PC-3 (cell line): ENCODE results near the gene GDNF. TPM values are rescaled to one million over a fixed set of nuclear protein-coding genes. Genes with fewer than 3 reads are reported as not detected.

Experiments used
- ATAC-seq: fragments of 200-7000 bp; cut with Tn5 transposase; 2 replicates; pipeline ENCODE4 v1.9.1; 2020; ENCODE audit warnings: mild to moderate bottlenecking, moderate library complexity
- BruUV-seq: library from RNA; stranded (reverse); fragments of 400-500 nt; replicated peaks from 2 replicates; lab custom pipeline; 2021; lab: Mats Ljungman, UMichigan
- CTCF ChIA-PET: fragments of 300-600 bp; sonication (Branson Sonifier 250); formaldehyde crosslinking; loops from one replicate; lab custom pipeline; 2022; ENCODE audit warnings: antibody characterized with exemption; lab: Charles Lee
- POLR2A ChIA-PET: fragments of 300-600 bp; sonication (Branson Sonifier 250); formaldehyde crosslinking; loops from one replicate; lab custom pipeline; 2022; ENCODE audit warnings: antibody characterized with exemption; ENCODE audit not compliant: unreplicated experiment; lab: Charles Lee
- DNase-seq: peaks from one replicate; pipeline ENCODE4 v3.0.0-alpha.2; 2015
- H2AFZ ChIP-seq: fragments of 300-600 bp; sonication (generic); 2 replicates; pipeline ENCODE4 v1.6.0; 2016; ENCODE audit warnings: antibody characterized with exemption, low read length
- H3F3A ChIP-seq: fragments of 300-600 bp; sonication (generic); one replicate; pipeline ENCODE4 v1.6.0; 2017; ENCODE audit warnings: antibody characterized with exemption, low read length, control low read depth, mild to moderate bottlenecking; ENCODE audit not compliant: unreplicated experiment
- H3K27ac ChIP-seq: fragments of 300-600 bp; sonication (generic); 2 replicates; pipeline ENCODE4 v1.5.1; 2016; ENCODE audit warnings: mild to moderate bottlenecking, low read length
- H3K27me3 ChIP-seq: fragments of 300-600 bp; sonication (generic); 2 replicates; pipeline ENCODE4 v1.6.1; 2016; ENCODE audit warnings: low read length, mixed read lengths
- H3K36me3 ChIP-seq: fragments of 300-600 bp; sonication (generic); 2 replicates; pipeline ENCODE4 v1.6.1; 2016; ENCODE audit warnings: low read depth, mixed run types, low read length, mixed read lengths
- H3K4me1 ChIP-seq: fragments of 300-600 bp; sonication (generic); 2 replicates; pipeline ENCODE4 v1.5.1; 2016; ENCODE audit warnings: low read length; ENCODE audit not compliant: insufficient read depth
- H3K4me2 ChIP-seq: fragments of 300-600 bp; sonication (generic); 2 replicates; pipeline ENCODE4 v1.6.0; 2016; ENCODE audit warnings: low read length
- H3K4me3 ChIP-seq: fragments of 300-600 bp; sonication (generic); 2 replicates; pipeline ENCODE4 v1.5.1; 2016; ENCODE audit warnings: mild to moderate bottlenecking, low read length, mixed read lengths
- H3K79me2 ChIP-seq: fragments of 300-600 bp; sonication (generic); 2 replicates; pipeline ENCODE4 v1.6.1; 2017; ENCODE audit warnings: low read length, mixed read lengths
- H3K9ac ChIP-seq: fragments of 300-600 bp; sonication (generic); 2 replicates; pipeline ENCODE4 v1.6.0; 2016; ENCODE audit warnings: mild to moderate bottlenecking, low read length
- H3K9me2 ChIP-seq: fragments of 300-600 bp; sonication (generic); replicated peaks from 2 replicates; pipeline ENCODE4 v1.6.1; 2016; ENCODE audit warnings: mixed run types, low read length, mixed read lengths
- H3K9me3 ChIP-seq: fragments of 300-600 bp; sonication (generic); 2 replicates; pipeline ENCODE4 v1.6.1; 2016; ENCODE audit warnings: low read length, mixed read lengths
- H4K20me1 ChIP-seq: fragments of 300-600 bp; sonication (generic); 2 replicates; pipeline ENCODE4 v1.6.1; 2016; ENCODE audit warnings: low read length, mixed read lengths
- EZH2 ChIP-seq: fragments of 300-600 bp; sonication (generic); IDR thresholded peaks from one replicate; pipeline ENCODE4 v1.6.1; 2017; ENCODE audit warnings: antibody characterized with exemption, mild to moderate bottlenecking, low read length; ENCODE audit not compliant: unreplicated experiment
- EZH2phosphoT487 ChIP-seq: fragments of 300-600 bp; sonication (generic); IDR thresholded peaks from 2 replicates; pipeline ENCODE4 v1.6.1; 2018; ENCODE audit warnings: mild to moderate bottlenecking, antibody characterized with exemption, low read length, borderline replicate concordance
- intact Hi-C: fragments of 100-400 bp; cut with micrococcal nuclease; formaldehyde crosslinking; loops from 2 replicates; pipeline ENCODE4 v1.9.0; 2023
- total RNA-seq: library from RNA; depleted of rRNA; stranded (reverse); fragments of >200 nt; gene quantifications from 2 replicates; pipeline ENCODE4 v1.2.3, GENCODE V29; 2014
- TF ChIP-seq, protein P1 (sequence below): fragments of 300-600 bp; sonication (generic); conservative IDR thresholded peaks from 2 replicates; pipeline ENCODE4 v1.5.1; 2017; ENCODE audit warnings: antibody characterized with exemption, low read depth, mild to moderate bottlenecking, low read length

The GDNF gene
- total RNA-seq, 1 experiment from 2014 or later: not detected

DNA sequence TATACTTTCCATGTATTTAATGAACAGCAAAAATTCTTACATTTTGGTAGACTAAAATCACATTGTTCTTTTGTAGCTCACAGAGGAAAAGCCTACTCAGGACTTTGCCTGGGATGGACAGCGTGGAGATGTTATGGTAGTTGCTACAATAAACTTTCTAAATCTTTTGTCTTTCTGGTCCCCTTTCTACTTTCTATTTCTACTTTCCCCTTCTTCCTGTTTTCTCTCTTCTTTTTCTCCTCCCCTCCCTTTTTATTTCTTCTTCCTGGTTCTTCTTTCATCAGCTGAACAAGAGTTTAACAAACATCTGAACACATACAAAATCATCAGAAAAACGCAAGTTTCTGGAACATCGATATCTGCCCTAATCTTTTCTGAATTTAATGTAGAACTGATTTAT is 15.6 kb upstream of the GDNF start:
- ATAC-seq: no peak
- Histone ChIP-seq H3K4me3 (no peak overlapping the region), H3K4me2 (no peak overlapping the region), H3K9me3 (no peaks in the 10 kb centered on the region), H3K27me3 (peaks cover 29% of the 10 kb centered on the region; the same call in 1 of the 2 replicates), H3K9me2 (no peaks in the 10 kb centered on the region), H3K27ac (no peak overlapping the region), H3K4me1 (no peaks in the 10 kb centered on the region), H3K79me2 (no peaks in the 10 kb centered on the region), H3K36me3 (no peaks in the 10 kb centered on the region), H3F3A (no peaks in the 10 kb centered on the region), H3K9ac (no peak overlapping the region), H2AFZ (no peak overlapping the region), H4K20me1 (no peaks in the 10 kb centered on the region)
- intact Hi-C loops: no loop called here
- no peak for DNase-seq
- POLR2A ChIA-PET: no interaction called here
- no peak for TF ChIP-seq EZH2phosphoT487
- TF ChIP-seq, protein P1, sequence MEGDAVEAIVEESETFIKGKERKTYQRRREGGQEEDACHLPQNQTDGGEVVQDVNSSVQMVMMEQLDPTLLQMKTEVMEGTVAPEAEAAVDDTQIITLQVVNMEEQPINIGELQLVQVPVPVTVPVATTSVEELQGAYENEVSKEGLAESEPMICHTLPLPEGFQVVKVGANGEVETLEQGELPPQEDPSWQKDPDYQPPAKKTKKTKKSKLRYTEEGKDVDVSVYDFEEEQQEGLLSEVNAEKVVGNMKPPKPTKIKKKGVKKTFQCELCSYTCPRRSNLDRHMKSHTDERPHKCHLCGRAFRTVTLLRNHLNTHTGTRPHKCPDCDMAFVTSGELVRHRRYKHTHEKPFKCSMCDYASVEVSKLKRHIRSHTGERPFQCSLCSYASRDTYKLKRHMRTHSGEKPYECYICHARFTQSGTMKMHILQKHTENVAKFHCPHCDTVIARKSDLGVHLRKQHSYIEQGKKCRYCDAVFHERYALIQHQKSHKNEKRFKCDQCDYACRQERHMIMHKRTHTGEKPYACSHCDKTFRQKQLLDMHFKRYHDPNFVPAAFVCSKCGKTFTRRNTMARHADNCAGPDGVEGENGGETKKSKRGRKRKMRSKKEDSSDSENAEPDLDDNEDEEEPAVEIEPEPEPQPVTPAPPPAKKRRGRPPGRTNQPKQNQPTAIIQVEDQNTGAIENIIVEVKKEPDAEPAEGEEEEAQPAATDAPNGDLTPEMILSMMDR: no peak
- TF ChIP-seq EZH2: no peak
- CTCF ChIA-PET: no interaction called here
- no TSS peak for BruUV-seq

DNA sequence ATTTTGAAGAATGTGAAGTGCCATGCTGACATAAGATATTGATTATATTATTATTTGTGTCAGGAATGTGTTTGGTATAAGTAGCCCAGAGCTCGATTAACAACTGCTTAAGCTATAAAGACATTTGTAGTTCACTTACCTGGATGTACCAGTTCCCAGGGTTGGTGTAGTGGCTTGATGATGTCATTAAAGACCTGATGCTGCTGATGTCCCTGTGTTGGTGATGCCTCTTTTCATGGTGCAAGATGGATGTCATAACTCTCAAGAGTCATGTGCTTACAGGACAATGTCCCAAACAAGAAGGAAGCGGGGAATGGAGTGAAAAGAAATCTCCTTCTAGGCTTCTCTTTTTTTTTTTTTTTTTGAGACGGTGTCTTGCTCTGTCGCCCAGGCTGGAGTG is 11.5 kb upstream of the GDNF start:
- Histone ChIP-seq H3K36me3 (no peaks in the 10 kb centered on the region), H2AFZ (no peak overlapping the region), H4K20me1 (no peaks in the 10 kb centered on the region), H3K4me1 (no peaks in the 10 kb centered on the region), H3K4me3 (no peak overlapping the region), H3K27ac (no peak overlapping the region), H3F3A (no peaks in the 10 kb centered on the region), H3K4me2 (no peak overlapping the region), H3K79me2 (no peaks in the 10 kb centered on the region), H3K9me2 (no peaks in the 10 kb centered on the region), H3K9ac (no peak overlapping the region), H3K27me3 (peaks cover 36% of the 10 kb centered on the region), H3K9me3 (no peaks in the 10 kb centered on the region)
- DNase-seq (no peak), ATAC-seq (no peak)
- BruUV-seq: no TSS peak
- ChIA-PET POLR2A (no interaction called here), CTCF (no interaction called here)
- TF ChIP-seq EZH2phosphoT487: no peak
- TF ChIP-seq, protein P1: no peak
- TF ChIP-seq EZH2: no peak
- intact Hi-C loops: no loop called here

DNA sequence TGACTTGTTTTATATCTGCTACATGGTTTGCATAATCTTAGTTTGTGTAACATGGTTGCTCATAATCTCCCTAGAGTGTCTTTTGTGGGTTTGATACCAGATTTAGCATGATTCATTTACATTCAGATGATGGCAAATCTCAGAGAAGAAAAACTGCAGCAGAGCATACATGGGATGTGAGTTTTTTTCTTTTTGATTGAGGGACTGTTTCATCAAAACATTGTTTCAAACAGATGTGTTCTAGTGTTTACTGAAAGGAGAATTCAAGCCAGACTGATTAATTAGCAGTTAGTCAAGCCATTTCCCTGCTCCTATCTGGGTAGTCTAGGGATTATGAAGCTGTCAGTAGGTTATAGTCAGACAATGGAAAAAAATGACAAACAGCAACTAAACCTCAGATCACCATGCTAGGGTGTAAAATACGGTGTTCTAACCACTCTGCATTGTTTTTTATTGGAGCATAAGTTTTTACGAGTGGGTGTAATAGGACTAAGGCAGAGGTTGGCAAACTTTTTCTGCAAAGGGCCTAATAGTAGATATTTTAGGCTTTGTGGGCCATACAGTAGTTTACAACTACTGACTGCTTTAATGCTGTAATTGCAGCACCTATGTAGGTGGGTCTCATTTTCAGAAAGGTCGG is 10.5 kb upstream of the GDNF start:
- intact Hi-C loops: no loop called here
- Histone ChIP-seq H3K27ac (no peak overlapping the region), H3K9me2 (no peaks in the 10 kb centered on the region), H4K20me1 (no peaks in the 10 kb centered on the region), H3K4me1 (no peaks in the 10 kb centered on the region), H3K4me2 (no peak overlapping the region), H2AFZ (no peak overlapping the region), H3K9ac (no peak overlapping the region), H3K36me3 (no peaks in the 10 kb centered on the region), H3K27me3 (peaks cover 36% of the 10 kb centered on the region), H3F3A (no peaks in the 10 kb centered on the region), H3K4me3 (no peak overlapping the region), H3K79me2 (no peaks in the 10 kb centered on the region), H3K9me3 (no peaks in the 10 kb centered on the region)
- POLR2A ChIA-PET: no interaction called here
- no TSS peak for BruUV-seq
- CTCF ChIA-PET: no interaction called here
- TF ChIP-seq EZH2 (no peak), EZH2phosphoT487 (no peak)
- TF ChIP-seq, protein P1: no peak
- ATAC-seq: no peak
- no peak for DNase-seq
